Neutrophil (primary cell): ENCODE data around the gene ALG13.

ENCODE experiments used
- H3K27ac ChIP-seq: fragments of 200-600 bp; sonication (generic); 2 replicates; pipeline ENCODE4 v1.5.1; 2016; ENCODE audit warnings: mild to moderate bottlenecking, moderate library complexity
- H3K27me3 ChIP-seq: fragments of 200-600 bp; sonication (generic); 2 replicates; pipeline ENCODE4 v1.6.0; 2016; ENCODE audit warnings: mild to moderate bottlenecking
- H3K36me3 ChIP-seq: fragments of 200-600 bp; sonication (generic); 2 replicates; pipeline ENCODE4 v1.5.1; 2017
- H3K4me1 ChIP-seq, 2 experiments: fragments of 200-600 bp in 1 of 2; sonication (generic) in 1 of 2; 1 replicate in 1 of 2; 2 replicates in 1 of 2; pipeline versions ENCODE4 v1.5.1 to v1.6.1; 2013 to 2016; ENCODE audit warnings: low read depth in 1 of 2, low read length in 1 of 2, mild to moderate bottlenecking in 1 of 2, moderate library complexity in 1 of 2; ENCODE audit not compliant: control insufficient read depth in 1 of 2, insufficient read depth in 1 of 2
- H3K4me3 ChIP-seq, 2 experiments: fragments of 200-600 bp in 1 of 2; sonication (generic) in 1 of 2; 1 replicate in 1 of 2; 2 replicates in 1 of 2; pipeline ENCODE4 v1.5.1; 2013 to 2016; ENCODE audit warnings: low read depth in 1 of 2, low read length in 1 of 2, mild to moderate bottlenecking in 1 of 2, moderate library complexity in 1 of 2
- H3K9me3 ChIP-seq: fragments of 200-600 bp; sonication (generic); 2 replicates; pipeline ENCODE4 v1.5.1; 2016
- TF ChIP-seq, protein P1 (sequence below): fragments of 200-600 bp; sonication (generic); IDR thresholded peaks from 2 replicates; pipeline ENCODE4 v1.5.1; 2016; ENCODE audit warnings: antibody characterized with exemption

ALG13 gene

DNA sequence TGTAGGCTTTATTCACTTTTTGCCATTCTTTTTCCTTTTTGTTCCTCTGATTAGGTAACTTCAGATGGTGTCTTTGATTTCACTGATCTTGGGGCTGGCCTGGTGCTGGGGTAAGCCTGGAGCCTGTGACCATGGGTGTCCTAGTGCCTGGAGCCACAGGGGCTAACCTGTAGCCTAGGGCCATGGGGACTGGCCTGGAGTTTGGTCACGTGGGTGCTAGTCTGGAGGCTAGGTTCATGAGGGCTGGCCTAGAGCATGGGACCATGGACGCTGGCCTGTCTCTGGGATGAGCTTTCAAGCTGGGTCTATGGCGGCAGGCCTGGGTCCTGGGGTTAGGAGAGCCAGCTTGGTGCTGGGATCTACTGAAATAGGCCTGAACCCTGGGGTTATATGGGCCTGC is 32.2 kb upstream of the ALG13 start:
- no peak overlapping the region for H3K4me3 ChIP-seq
- H3K36me3 ChIP-seq = no peaks in the 10 kb centered on the region
- H3K9me3 ChIP-seq = no peaks in the 10 kb centered on the region
- no peaks in the 10 kb centered on the region for H3K27me3 ChIP-seq
- no peak overlapping the region for H3K27ac ChIP-seq
- TF ChIP-seq, protein P1, sequence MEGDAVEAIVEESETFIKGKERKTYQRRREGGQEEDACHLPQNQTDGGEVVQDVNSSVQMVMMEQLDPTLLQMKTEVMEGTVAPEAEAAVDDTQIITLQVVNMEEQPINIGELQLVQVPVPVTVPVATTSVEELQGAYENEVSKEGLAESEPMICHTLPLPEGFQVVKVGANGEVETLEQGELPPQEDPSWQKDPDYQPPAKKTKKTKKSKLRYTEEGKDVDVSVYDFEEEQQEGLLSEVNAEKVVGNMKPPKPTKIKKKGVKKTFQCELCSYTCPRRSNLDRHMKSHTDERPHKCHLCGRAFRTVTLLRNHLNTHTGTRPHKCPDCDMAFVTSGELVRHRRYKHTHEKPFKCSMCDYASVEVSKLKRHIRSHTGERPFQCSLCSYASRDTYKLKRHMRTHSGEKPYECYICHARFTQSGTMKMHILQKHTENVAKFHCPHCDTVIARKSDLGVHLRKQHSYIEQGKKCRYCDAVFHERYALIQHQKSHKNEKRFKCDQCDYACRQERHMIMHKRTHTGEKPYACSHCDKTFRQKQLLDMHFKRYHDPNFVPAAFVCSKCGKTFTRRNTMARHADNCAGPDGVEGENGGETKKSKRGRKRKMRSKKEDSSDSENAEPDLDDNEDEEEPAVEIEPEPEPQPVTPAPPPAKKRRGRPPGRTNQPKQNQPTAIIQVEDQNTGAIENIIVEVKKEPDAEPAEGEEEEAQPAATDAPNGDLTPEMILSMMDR = no peak
- no peaks in the 10 kb centered on the region for H3K4me1 ChIP-seq

DNA sequence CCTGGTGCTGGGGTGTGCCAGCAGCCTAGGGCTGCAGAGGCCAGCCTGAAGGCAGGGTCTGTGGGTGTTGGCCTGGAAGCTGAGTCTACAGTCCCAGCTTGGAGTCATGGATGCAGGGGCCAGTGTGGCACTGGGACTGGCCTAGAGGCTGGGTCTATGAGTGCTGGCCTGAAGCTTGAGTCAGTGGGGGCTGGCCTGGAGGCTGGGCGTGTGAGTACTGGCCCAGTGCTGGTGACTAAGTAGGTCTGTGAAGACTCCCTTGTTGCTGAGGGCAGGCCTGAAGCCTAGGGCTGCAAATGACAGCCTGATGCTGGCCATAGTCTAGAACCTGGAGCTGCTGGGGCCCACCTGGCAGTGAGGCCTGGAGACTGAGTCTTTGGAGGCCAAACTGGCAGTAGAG is 31.3 kb upstream of the ALG13 start:
- Histone ChIP-seq H3K27ac (no peak overlapping the region), H3K4me1 (no peaks in the 10 kb centered on the region), H3K27me3 (no peaks in the 10 kb centered on the region), H3K4me3 (no peak overlapping the region), H3K36me3 (no peaks in the 10 kb centered on the region), H3K9me3 (no peaks in the 10 kb centered on the region)
- TF ChIP-seq, protein P1 = no peak

DNA sequence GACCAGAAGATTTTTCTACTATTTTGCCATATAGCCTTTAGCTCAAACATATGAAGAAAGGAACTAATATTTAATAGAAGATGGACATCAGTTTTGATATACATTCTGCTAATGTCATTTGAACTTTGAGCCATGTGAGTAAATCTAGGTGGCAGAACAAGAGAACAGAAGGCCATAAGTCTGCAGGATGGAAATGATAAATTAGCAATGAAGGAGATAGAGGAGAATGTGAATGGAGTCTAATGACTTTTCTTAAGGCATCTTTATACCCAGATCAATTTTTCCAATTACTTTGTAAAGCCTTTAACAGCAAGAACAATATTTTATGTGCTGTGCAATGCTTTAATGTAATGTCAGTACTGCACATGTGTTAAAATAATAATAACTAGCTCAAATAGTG is 30.1 kb upstream of the ALG13 start:
- no peaks in the 10 kb centered on the region for H3K9me3 ChIP-seq
- TF ChIP-seq, protein P1 = no peak
- no peaks in the 10 kb centered on the region for H3K4me1 ChIP-seq
- H3K4me3 ChIP-seq = no peak overlapping the region
- no peaks in the 10 kb centered on the region for H3K27me3 ChIP-seq
- H3K36me3 ChIP-seq = no peaks in the 10 kb centered on the region
- H3K27ac ChIP-seq = no peak overlapping the region

DNA sequence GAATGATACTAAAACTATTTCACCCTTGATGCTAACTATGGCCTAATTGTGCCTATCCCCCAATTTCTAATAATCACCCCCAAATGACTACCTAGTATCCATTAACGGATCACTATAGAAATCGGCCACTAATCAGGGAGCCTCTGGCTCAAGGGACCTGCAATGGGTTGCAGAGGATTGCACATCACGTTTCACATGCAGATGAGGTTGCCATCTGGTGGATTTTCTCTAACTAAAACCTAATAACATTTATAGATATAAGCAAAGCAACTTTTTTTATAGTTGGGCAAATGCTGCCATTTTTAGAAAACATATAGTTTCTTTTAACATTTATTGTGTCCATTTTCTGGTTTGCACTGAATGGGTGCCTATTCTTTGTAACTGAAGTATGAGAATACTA is 28.3 kb upstream of the ALG13 start:
- TF ChIP-seq, protein P1 = no peak
- Histone ChIP-seq H3K9me3 (no peaks in the 10 kb centered on the region), H3K4me1 (no peaks in the 10 kb centered on the region), H3K27me3 (no peaks in the 10 kb centered on the region), H3K36me3 (no peaks in the 10 kb centered on the region), H3K4me3 (no peak overlapping the region), H3K27ac (no peak overlapping the region)

DNA sequence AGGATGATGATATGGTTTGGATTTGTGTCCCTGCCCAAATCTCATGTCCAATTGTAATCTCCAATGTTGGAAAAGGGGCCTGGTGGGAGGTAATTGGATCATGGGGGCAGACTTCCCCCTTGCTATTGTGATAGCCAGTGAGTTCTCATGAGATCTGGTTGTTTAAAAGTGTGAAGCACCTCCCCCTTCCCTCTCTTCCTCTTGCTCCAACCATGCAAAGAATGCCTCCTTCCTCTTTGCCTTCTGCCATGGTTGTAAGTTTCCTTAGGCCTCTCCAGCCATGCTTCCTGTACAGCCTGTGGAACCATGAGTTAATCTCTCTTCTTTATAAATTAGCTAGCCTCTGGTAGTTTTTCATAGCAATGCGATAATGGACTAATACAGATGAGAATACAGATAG is 19.7 kb upstream of the ALG13 start:
- Histone ChIP-seq H3K27ac (no peak overlapping the region), H3K4me3 (no peak overlapping the region), H3K27me3 (no peaks in the 10 kb centered on the region), H3K4me1 (no peaks in the 10 kb centered on the region), H3K9me3 (no peaks in the 10 kb centered on the region), H3K36me3 (no peaks in the 10 kb centered on the region)
- TF ChIP-seq, protein P1 = no peak

DNA sequence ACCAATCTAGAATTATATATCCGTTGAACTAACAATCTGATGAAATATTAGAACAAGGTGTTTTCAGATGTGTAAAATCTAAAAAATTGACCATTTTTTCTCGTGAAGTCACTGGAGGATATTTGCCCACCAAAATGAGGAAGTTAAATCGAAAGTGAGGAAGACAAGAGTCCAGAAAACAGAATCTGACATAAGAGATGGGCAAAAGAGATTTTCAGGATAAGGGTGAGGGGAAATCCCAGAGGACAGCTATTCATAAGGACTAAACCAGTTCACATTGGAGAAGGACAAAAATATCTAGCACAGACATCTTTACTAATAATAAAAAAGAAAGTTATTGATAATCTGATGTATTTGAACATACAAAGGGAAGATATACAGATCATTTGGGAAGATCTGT is 18.7 kb upstream of the ALG13 start:
- H3K36me3 ChIP-seq = no peaks in the 10 kb centered on the region
- no peaks in the 10 kb centered on the region for H3K27me3 ChIP-seq
- TF ChIP-seq, protein P1 = no peak
- no peak overlapping the region for H3K27ac ChIP-seq
- no peaks in the 10 kb centered on the region for H3K9me3 ChIP-seq
- no peaks in the 10 kb centered on the region for H3K4me1 ChIP-seq
- H3K4me3 ChIP-seq = no peak overlapping the region
